Activated CD4-positive, CD25-positive, alpha-beta regulatory T cell treated with anti-CD3 and anti-CD28 coated beads, Interleukin-2, amount 50 U/mL, for 16 hours (primary cell): ENCODE results near the gene FNBP1.
A peak's percentile ranks its signal among the peaks of the same experiment; 100 is the strongest.
"Not testable (repeated sequence)": the region's sequence is repeated elsewhere in the genome, so short reads cannot be mapped to it uniquely, and the experiment has no call there.

Experiments
- DNase-seq: peaks from one replicate; pipeline ENCODE4 v3.0.0-alpha.2; 2020; ENCODE audit warnings: low read depth, low spot score

The FNBP1 gene

DNA sequence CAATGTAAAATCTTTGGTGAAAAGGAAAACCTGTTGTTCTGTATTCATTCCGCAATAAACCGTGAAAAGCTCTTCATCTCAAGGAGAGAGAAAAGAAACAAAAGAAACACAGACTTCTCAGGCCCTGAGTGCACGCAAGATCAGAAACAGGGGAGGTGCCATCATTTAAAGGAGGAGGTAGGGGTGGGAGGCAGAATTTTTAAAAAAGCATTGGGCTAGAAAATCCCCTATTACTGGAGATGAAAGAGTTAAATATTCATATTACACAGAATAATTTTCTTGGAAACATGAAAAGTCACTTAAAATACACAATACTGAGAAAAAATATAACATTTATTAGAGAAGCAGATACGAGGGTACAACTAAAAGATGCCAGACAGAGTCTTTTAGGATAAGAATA lies 151.4 kb downstream of the FNBP1 start:
- DNase-seq: no peak

DNA sequence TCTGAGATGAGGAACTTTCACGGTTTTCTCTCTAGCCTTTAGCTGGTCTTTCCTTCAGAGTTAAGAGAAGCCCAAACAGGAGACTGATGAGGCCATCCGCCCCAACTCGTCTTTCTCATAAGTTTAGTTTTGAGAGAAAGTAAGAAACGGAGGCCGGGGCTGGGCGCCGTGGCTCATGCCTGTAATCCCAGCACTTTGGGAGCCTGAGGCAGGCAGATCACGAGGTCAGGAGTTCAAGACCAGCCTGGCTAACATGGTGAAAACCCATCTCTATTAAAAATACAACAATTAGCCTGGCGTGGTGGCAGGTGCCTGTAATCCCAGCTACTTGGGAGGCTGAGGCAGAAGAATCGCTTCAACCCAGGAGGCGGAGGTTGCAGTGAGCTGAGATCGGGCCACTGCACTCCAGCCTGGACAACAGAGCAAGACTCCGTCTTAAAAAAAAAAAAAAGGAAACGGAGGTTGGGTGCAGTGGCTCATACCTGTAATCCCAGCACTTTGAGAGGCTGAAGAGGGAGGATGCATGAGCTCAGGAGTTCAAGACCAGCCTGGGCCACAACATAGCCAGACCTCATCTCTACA lies 152.2 kb downstream of the FNBP1 start:
- not testable (repeated sequence) for DNase-seq

DNA sequence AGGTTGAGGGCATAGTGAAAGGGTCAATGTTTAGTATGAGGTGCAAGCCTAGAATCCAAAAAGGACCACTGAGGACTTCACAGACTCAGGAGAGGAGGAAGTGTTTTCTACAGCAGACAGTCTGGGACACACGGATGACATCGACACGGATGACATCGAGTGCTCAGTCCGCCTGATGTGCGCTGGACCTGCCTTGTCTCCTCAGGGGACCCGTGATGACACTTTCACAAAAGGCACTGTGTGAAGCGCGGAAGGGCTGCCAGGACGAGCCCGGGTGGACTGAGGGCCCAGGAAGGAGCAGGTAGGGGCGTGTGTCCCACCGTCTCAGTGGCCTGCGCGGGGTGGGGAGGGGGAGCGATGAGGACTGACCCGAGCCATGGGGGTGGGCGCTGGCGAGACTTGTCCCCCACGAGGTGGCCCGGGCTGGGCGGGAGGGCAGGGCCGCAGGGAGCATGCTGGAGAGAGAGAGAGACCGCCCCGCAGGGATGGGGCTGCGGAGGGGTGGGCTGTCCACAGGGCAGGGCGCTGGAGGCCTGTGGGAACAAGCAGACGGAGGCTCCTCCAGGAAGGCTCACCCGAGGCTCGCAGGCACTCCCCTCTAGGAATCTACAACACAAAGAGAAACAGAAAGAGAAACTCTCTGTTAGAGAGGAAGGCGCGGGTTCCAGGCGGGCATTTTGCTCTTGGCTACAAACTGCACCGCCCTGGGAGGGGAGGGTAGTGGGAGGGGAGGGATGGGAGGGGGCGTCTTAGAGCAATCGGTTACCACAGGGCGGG lies 152.9 kb downstream of the FNBP1 start:
- no peak for DNase-seq

DNA sequence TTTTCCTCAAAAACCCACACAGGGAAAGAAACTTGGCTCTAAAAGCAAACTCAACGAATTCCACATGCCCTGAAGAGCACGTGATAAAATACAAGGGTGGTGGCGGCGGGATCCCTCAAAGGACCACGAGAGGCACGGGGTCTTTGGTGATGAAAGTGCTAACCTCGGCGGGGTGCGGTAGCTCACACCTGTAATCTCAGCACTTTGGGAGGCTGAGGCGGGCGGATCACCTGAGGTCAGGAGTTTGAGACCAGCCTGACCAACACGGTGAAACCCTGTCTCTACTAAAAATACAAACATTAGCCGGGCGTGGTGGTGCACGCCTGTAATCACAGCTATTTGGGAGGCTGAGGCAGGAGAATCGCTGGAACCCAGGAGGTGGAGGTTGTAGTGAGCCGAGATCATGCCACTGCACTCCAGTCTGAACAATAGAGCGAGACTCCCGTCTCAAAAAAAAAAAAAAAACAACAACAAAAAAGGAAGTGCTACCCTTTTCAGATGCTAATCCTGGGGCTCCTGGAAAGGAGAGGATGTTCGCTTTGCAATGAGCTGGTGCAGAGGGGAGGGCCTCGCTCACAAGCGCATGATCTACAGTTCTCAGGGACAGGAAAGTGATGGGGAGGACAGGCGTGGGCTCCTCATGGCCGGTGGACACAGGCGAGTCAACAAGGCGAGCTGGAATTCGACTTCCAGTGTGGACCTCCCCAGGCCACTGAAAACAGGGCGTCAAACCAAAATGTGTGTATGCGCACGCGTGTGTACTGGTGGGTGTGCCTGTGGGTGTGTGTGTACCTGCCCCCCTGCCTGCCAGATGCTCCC lies 153.7 kb downstream of the FNBP1 start:
- DNase-seq: no peak

DNA sequence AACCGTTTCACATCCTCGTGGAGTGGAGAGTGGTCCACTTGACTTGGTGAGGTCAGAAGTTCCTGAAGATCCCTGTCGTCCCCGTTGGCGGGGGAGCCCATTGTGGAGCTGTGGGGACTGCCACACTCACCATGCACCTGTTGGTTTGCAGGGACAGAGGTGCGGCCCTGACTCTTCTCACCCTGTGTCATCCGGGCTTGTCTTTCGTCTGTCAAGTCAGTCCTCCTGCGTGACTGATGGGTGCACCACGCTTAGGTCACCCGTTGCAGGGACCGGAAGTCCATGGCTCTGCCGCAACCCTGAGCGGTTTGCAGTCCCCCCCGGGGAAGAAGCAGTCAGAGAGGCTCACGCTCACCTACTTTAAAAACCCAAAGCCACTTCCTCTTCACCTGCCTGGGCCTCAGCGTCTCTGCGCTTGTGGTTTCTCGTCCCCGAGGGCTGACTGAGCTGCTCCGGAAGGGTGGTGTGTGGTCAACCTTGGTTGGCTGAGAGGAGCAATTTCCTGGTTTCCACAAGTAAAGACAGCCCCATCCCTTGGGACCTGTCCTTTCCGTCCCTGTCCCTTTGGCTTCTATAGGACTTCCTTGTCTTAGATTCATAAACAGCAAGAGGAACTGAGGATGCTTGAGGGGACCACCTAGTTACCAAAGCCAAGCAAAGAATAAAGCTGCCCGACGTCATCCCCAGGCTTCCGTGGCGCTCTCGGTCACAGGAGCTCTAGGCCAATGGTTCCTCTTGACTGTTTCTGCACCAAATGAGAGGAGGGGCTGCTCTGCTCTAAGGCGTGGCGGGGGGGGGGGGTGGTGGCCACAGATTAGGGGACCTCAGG lies 154.5 kb downstream of the FNBP1 start:
- DNase-seq: peak; percentile 82

DNA sequence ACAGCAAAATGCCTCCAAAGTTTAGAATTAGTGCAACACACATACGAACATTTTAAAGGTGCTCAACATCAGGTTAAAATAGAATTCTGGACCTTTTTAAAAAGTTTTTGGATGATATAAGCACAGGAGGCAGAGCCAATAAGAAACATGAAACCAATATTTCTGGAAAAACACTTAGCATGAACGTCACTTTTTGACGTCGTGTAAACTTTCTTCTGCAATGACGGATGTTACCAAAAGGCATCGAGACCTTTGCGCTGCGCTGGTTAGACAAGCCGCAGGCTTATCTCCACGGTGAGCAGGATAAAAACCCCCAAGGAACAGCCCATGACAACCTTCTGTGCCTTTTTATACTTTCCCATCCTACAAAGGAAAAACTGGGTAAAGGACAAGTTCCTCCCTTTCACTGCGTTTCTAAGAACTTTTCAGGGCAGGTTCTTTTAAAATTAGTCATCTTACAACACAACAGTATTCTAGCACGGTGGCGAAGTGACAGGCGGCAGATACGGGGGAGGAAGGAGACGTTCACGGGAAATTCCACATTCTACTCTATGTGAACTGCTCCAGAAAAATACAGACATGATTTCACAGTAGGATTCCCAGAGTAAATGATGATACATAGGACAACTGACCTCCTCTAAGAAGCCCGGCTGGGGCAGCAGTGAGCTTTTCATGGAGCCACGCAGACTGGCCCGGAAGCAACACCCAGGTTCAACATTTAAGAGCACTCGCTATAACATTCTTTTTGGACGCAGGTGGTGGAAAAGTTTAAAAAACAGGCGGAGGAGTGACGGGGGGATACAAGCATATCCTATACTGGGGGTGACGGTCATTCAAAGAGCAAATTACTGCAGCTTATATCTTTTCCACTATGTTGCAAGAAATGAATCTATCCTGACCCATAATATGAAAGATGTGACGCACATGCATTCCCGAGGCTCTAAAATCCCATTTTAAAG lies 155.4 kb downstream of the FNBP1 start:
- no peak for DNase-seq

DNA sequence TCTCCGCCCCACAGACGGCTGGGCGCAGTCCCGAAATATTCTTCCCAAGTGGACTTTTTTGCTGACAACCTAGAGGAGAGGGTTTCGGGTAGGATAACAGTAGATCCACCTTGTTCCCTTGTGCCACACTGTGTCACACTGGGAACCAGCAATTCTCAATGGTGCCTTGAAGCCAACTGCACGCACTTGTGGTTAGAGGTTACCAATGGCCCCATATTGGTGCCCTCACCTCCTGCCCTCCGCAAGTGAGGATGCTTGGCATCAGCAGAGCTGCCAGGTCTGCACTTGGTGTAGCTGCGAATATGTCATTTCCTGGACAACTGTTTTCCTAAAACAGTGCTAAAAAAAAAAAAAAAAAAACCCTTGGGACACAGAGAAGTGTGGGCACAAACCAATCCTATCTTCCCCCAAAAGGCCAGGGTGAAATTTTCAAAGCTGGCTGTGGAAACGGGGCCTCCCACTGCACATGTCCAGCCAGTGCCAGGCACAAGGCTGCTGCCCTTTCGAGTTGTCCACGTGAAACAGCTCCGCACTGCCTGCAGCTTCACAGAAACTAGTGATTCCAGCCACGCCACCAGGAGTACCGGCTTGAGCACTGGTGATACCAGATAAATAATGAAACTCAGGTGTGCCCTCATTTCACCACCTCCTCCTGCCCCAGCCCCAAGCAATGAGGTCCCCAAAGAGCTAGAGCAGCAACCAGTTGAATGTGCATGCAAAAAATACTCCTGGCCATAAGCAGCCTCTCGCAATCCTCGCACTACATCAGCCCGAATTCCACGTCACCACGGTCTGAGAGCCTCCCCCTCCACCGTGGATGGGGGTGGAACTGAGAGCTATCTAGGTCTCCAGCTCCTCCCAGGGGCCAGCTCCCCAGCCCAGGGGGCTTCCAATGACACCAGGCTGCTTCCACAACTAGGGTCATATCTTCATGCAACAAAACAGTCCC lies 156.5 kb downstream of the FNBP1 start:
- DNase-seq: no peak

DNA sequence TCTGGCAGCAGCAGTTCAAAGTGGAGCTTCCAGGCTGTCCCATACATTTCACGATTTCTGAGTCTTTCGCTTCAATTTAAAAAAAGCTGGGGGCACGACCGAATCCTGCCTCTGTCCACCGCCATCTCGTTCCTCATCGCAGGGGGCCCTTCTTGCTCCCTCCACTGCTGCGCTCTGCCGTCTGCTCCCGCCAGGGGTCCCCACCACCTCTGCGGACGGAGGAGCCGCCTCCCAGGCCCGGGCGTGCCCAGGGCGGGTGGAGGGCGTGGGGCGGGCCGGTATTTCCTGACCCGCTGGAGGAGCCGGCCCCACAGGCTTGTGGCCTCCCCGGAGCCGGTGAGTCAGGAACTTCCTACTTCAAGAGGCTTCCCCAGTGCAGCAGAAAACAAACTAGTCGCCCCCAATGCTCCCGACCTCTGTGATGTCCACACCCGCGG lies 157.3 kb downstream of the FNBP1 start:
- DNase-seq: peak; percentile 76

DNA sequence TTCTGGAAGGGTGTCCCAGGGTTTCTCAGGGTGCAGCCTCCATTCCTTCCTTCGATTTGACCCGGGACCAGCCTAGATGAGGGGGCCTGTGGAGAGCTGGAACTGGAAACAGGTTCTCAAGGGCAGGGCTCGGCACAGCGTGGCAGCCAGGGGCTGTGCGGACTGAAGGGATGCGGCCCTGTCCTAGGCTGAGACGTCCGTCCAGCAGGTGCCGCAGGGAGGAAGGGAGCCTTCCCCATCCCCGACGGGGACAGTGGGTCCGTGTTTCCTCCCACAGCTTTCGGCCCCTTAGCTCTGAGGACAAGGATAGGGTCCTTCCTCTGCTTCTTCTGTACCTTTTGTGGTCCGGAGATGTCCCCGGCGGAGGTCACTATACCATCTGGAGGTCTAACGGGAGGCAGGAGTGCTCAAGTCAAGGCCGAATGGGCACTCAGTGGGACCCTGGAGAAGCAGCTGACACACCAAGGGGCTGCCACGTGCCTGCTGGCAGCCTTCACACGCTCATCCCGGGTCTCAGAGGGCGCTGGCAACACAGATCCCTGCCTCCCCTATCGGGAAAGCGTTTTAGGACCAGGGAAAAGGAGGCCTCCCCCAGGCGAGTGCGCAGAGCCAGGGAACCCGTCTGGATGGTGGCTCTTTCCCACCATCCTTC lies 157.8 kb downstream of the FNBP1 start:
- DNase-seq: no peak

DNA sequence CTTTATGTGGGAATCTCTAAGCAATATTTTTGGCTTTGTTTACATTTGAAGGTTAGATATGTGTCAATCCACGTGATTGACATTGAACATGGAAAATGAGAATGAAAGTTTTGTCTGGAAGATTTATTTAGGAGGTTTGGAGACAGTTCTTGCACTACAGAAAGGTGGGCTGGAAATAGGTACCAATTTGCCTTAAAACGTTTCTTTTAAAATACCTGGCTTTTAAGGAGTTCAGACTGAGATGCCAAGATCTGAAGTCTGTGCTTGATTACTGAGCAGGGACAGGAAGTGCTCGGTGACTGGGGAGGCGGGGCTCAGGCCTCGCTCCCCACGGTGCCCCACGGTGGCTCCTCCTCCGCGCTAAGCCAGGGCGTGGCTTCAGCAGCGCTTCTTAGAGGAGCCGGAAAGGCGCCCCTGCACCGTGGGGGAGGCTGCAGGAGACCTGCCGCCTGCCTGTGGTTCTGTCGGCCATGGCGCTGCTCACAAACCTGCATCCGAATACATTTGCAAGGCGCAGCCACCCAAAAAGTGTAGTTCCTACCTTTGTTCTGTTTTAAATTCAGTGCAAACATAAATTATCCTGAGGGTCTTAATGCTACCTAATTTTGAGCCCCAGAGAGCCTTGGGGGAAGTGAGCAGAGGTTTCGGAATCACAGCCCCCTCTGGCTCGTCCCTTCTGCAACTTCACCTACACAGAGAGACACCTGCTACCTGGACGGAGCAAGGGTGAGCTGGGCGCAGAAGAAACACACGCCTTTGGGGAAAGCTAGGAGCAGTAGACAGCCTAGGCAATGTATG lies 158.6 kb downstream of the FNBP1 start:
- DNase-seq: peak; percentile 88

DNA sequence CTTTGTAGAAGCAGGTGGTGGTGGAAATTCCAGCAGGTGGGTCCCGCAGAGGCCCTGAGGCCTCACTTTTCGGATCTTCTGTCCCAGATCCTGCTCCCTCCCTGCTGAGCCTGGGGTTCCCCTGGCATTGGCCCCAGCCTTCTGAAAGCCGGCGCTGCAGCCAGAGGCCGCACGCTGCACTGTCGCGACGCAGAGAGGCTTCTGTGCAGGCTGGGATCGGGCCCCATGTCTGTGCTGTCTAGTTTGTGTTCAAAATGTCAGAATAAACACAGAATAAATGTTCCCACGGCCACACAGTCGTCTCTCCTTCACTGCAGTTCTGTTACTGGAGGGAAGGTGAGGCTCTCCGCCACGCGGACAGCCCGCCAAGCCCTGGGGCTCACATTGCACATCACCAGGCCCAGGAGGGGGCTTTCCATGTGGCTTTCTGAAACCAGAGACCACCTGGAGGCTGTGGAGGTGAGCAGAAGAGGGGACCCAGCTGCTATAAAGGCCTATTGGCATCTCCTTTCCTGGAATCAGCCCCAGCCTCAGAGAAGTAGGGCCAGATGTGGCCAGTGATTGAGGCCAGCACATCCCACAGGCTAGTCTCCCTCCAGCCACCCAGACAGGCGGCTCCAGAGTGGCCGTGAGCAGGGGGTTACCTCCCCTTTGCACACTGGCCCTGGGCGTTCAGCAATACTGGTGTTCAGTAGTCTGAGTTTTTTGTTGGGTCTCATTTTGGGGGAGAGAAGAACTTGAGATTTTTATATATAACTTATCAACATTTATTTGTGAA lies 161.3 kb downstream of the FNBP1 start:
- no peak for DNase-seq

DNA sequence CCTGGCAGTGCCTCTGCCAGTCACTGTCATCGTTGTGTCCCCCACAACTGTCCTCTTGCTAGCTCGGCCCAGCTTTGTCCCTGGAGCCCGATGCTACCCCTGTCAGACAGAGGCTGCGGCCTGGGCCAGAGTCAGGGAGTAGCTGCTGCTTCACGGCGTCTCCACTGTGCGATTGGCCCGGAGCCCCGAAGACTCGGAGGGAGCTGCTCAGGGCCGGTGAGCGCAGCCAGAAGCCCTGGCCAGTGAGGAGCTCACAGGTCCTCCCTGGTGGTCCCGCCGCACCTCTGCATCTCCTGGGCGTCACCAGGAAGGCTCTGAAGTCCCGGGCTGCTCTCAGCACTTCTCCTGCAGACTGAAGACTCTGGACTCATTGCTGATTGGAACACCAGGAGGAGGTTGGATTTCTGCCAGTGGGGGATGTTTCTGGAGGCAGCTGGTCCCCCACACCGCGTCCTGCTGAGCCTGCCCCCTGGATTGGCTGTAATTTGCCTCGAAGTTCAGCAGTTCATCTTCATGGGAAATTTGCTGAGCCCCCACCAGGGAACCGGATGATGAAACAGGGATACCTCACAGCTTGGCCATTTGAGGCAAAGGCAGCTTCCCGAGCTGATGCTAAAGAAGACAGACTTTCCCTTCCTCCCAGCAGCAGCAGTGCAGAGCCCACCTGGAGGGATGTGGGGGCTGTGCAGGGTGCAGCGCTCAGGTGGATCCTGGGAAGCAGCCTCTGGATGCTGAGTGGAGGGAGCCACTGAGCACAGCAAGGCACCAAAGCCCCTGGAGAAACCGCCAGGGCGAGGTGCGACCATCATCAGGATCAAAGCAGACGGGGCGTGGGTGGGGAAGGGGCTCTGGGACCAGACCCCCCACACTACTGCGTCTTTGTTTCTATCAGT lies 162.1 kb downstream of the FNBP1 start:
- DNase-seq: no peak

DNA sequence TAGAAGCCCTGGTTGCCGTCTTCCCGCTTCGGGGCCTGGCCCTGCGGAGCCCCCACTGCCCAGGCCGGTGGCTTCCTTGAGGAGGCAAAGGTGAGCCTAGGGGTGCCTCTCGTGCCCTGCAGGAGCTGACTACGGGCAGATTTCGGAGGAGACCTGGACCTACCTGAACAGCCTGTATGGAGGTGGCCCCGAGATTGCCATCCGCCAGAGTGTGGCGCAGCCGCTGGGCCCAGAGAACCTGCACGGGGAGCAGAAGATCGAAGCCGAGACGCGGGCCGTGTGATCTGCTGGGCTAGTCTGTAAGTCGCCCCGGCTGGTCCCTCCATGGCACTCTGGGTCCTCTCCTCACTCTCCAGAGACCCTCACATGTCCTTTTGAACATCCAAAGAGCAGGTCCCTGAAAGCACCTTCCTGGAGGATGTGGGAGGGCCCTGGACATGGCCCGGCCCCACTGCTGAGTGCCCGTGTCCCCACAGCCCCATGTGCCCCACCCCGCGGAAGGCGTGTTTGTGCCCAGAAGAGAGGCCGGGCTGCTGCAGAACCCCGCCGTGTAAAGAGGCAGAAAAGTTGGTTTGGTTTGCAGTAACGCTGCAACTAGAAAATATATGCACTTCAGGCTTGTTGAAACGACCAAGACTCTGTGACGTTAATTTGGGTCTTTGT lies 162.9 kb downstream of the FNBP1 start:
- no peak for DNase-seq

DNA sequence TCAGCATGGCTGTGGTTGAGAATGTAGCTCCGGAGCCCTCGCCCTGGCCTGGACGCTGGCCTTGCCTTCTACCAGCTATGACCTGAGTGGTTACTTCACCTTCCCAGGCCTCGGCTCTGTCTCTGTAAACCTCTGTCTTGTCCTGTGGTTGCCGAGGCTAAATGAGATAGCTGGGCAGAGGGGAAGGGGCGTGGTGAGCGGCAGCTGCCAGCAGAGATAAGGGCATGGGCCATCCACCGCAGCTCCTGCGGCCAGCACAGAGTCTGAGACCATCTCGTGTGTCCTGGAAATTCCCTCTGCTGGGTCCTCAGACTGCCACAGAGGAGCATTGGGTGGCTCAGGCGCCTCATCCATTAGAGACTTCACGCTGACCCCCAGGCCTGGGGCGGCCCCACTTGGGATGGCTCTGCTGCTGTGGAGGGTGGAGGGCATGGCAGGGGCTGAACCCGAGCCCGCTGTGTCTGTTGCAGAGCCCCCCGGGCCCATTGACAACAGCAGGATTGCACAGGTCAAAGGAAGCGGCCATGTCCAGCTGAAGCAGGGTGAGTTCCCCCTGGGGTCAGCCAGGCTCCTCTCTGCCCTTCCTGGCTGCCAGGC lies 163.8 kb downstream of the FNBP1 start:
- DNase-seq: no peak

DNA sequence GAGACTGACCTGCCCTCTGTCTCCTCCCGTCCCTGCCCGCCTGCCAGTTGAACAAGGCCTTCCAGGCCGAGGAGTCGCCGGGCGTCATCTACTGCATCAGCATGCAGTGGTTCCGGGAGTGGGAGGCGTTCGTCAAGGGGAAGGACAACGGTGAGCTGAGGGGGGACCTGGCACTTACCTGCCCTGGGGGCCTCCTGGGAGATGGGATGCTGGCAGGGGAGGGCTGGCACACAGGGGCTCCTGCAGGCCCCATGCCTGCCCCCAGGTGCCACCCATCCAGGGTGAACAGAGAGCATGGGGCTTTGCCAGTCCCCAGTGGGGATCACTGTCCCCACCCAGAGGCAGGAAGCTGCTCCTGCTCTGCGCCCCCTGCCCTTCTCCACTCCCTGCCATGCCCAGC lies 164.7 kb downstream of the FNBP1 start:
- no peak for DNase-seq
